Colonic mucosa (tissue), 4 donors: Measurements from ENCODE around the gene LETMD1. TPM values are rescaled to one million over a fixed set of nuclear protein-coding genes. Genes with fewer than 3 reads are reported as not detected.

ENCODE experiments used
- DNase-seq: peaks from one replicate; pipeline ENCODE4 v3.0.0-alpha.2; 2020
- H3K27ac ChIP-seq: fragments of 200-600 bp; one replicate; pipeline ENCODE4 v1.8.0; 2021
- H3K27me3 ChIP-seq: fragments of 200-600 bp; one replicate; pipeline ENCODE4 v1.8.0; 2021
- H3K36me3 ChIP-seq: fragments of 200-600 bp; one replicate; pipeline ENCODE4 v1.8.0; 2021
- H3K4me1 ChIP-seq: fragments of 200-600 bp; one replicate; pipeline ENCODE4 v1.8.0; 2021; ENCODE audit warnings: mild to moderate bottlenecking
- H3K4me3 ChIP-seq: fragments of 200-600 bp; one replicate; pipeline ENCODE4 v1.8.0; 2021
- H3K9ac ChIP-seq, 2 donors: one replicate each; pipeline ENCODE4 v1.7.0; 2013; ENCODE audit warnings: control low read depth in 2 of 2, low read depth in 2 of 2, low read length in 2 of 2
- H3K9me3 ChIP-seq: fragments of 200-600 bp; one replicate; pipeline ENCODE4 v1.8.0; 2021
- CTCF ChIP-seq: fragments of 200-600 bp; IDR thresholded peaks from one replicate; pipeline ENCODE4 v1.8.0; 2022; ENCODE audit warnings: antibody characterized with exemption, mild to moderate bottlenecking
- intact Hi-C: fragments of 100-400 bp; cut with DNase I; formaldehyde crosslinking; loops from one replicate; pipeline ENCODE4 v1.14.1; 2022
- total RNA-seq, 2 donors: library from RNA; stranded (reverse); fragmentation: NEBNext Ultra II Directional in 1 of 2; extraction: Animal tissue kit (Norgen Biotek cat#: 25700) in 1 of 2; gene quantifications; one replicate each; pipeline ENCODE4 v1.2.1, GENCODE V29; 2021
- donor health status: healthy.
- donor health status: DM: no; HTN: no; CAD: no.
- donor health status: DM: no; HTN: no; CAD: no.

Gene LETMD1
- total RNA-seq, 2 donors from 2014 or later, result 54.8 to 67.8 TPM

- no peak for DNase-seq
- Histone ChIP-seq H3K9ac (no peak overlapping the region), H3K36me3 (no peaks in the 10 kb centered on the region), H3K27ac (no peak overlapping the region), H3K9me3 (no peaks in the 10 kb centered on the region), H3K27me3 (no peaks in the 10 kb centered on the region), H3K4me3 (no peak overlapping the region), H3K4me1 (no peaks in the 10 kb centered on the region)
- TF ChIP-seq CTCF, result no peak
- intact Hi-C loops, result no loop called here
Observed at GRCh38 chr12:51067771-51068170, 19.6 kb downstream of the LETMD1 start.

- intact Hi-C loops, result no loop called here
- no peaks in the 10 kb centered on the region for H3K9me3 ChIP-seq
- H3K4me3 ChIP-seq, result no peak overlapping the region
- H3K27ac ChIP-seq, result no peak overlapping the region
- no peak overlapping the region for H3K9ac ChIP-seq
- no peaks in the 10 kb centered on the region for H3K27me3 ChIP-seq
- no peak for DNase-seq
- no peaks in the 10 kb centered on the region for H3K4me1 ChIP-seq
- TF ChIP-seq CTCF, result no peak
- no peaks in the 10 kb centered on the region for H3K36me3 ChIP-seq
Observed at GRCh38 chr12:51070004-51070403, 21.9 kb downstream of the LETMD1 start.

- TF ChIP-seq CTCF, result no peak
- H3K9ac ChIP-seq, result no peak overlapping the region
- no peaks in the 10 kb centered on the region for H3K36me3 ChIP-seq
- H3K27ac ChIP-seq, result no peak overlapping the region
- no peaks in the 10 kb centered on the region for H3K9me3 ChIP-seq
- intact Hi-C loops, result no loop called here
- no peak overlapping the region for H3K4me3 ChIP-seq
- no peak for DNase-seq
- H3K4me1 ChIP-seq, result no peaks in the 10 kb centered on the region
- no peaks in the 10 kb centered on the region for H3K27me3 ChIP-seq
Observed at GRCh38 chr12:51071663-51072062, 23.5 kb downstream of the LETMD1 start.

GRCh38 chr12:51075390-51075789 is 27.3 kb downstream of the LETMD1 start:
- TF ChIP-seq CTCF, result no peak
- Histone ChIP-seq H3K4me3 (no peak overlapping the region), H3K9ac (no peak overlapping the region), H3K4me1 (no peaks in the 10 kb centered on the region), H3K36me3 (no peaks in the 10 kb centered on the region), H3K27ac (no peak overlapping the region), H3K27me3 (no peaks in the 10 kb centered on the region), H3K9me3 (no peaks in the 10 kb centered on the region)
- intact Hi-C loops, result no loop called here
- DNase-seq, result no peak

- intact Hi-C loops, result no loop called here
- no peaks in the 10 kb centered on the region for H3K36me3 ChIP-seq
- no peak for DNase-seq
- no peak overlapping the region for H3K4me3 ChIP-seq
- H3K27ac ChIP-seq, result no peak overlapping the region
- H3K27me3 ChIP-seq, result no peaks in the 10 kb centered on the region
- no peak overlapping the region for H3K9ac ChIP-seq
- no peak for TF ChIP-seq CTCF
- H3K4me1 ChIP-seq, result no peaks in the 10 kb centered on the region
- no peaks in the 10 kb centered on the region for H3K9me3 ChIP-seq
Observed at GRCh38 chr12:51076236-51076930, 28.3 kb downstream of the LETMD1 start.
